HepG2 (cell line): ENCODE results near the gene CNPY1. TPM values are rescaled to one million over a fixed set of nuclear protein-coding genes. Genes with fewer than 3 reads are reported as not detected.

Experiments used
- ATAC-seq: fragments of 200-7000 bp; cut with Tn5 transposase; 3 replicates; pipeline ENCODE4 v1.9.1; 2020; ENCODE audit warnings: mild to moderate bottlenecking, moderate library complexity
- BruUV-seq: library from RNA; stranded (reverse); fragments of 400-500 nt; replicated peaks from 2 replicates; lab custom pipeline; 2021; lab: Mats Ljungman, UMichigan
- CTCF ChIA-PET: fragments of 300-600 bp; formaldehyde crosslinking; extraction: SDS; loops from one replicate; lab custom pipeline; 2021; ENCODE audit warnings: low total read pairs, inconsistent platforms, low intra/inter-chr PET ratio; lab: Yijun Ruan, JAX
- POLR2A ChIA-PET: fragments of 350-600 bp; sonication (Branson Sonifier 250); formaldehyde crosslinking; loops from one replicate; lab custom pipeline; 2020; ENCODE audit warnings: antibody characterized with exemption, inconsistent platforms; lab: Yijun Ruan, JAX
- DNase-seq: peaks from one replicate; pipeline ENCODE4 v3.0.0-alpha.2; 2015; ENCODE audit warnings: low spot score
- FAIRE-seq: peaks from 3 replicates; lab custom pipeline; 2011; peaks lifted over from hg19 to GRCh38; lab: Jason Lieb, UNC
- H2AFZ ChIP-seq: one replicate; pipeline ENCODE4 v1.6.1; 2011; ENCODE audit warnings: low read length, inconsistent platforms
- H3K27ac ChIP-seq: fragments of 300-600 bp; 3 replicates; pipeline ENCODE4 v1.8.0; 2011; ENCODE audit warnings: mixed run types, mild to moderate bottlenecking, mixed read lengths, low read length, inconsistent platforms; ENCODE audit not compliant: insufficient read depth; ENCODE audit errors: extremely low read length
- H3K27me3 ChIP-seq, 2 experiments: fragments of 200-600 bp in 1 of 2; 2 replicates in 1 of 2; 3 replicates in 1 of 2; pipeline versions ENCODE4 v1.6.0 to v1.8.0; 2011; ENCODE audit warnings: low read length in 2 of 2, mild to moderate bottlenecking in 2 of 2, moderate library complexity in 2 of 2, inconsistent platforms in 1 of 2; ENCODE audit not compliant: insufficient read depth in 2 of 2, control insufficient read depth in 1 of 2
- H3K36me3 ChIP-seq, 2 experiments: fragments of 200-600 bp in 1 of 2; replicated peaks in 1 of 2; 2 replicates in 1 of 2; 3 replicates in 1 of 2; pipeline versions ENCODE4 v1.5.1 to v1.8.0; 2011; ENCODE audit warnings: low read length in 2 of 2, inconsistent platforms in 1 of 2; ENCODE audit not compliant: insufficient read depth in 2 of 2, control insufficient read depth in 1 of 2
- H3K4me1 ChIP-seq: 2 replicates; pipeline ENCODE4 v1.5.1; 2012; ENCODE audit warnings: low read length, inconsistent platforms; ENCODE audit not compliant: insufficient read depth
- H3K4me2 ChIP-seq: 2 replicates; pipeline ENCODE4 v1.6.0; 2011; ENCODE audit warnings: low read depth, low read length, inconsistent platforms
- H3K4me3 ChIP-seq, 3 experiments: fragments of 200-600 bp in 1 of 3; sonication (generic), shearing (Covaris generic) in 1 of 3; replicated peaks in 1 of 3; 2 replicates each; pipeline ENCODE4 v1.5.1; 2011 to 2016; ENCODE audit warnings: low read length in 3 of 3, inconsistent platforms in 2 of 3, low read depth in 2 of 3, mild to moderate bottlenecking in 2 of 3, control low read depth in 1 of 3, mixed read lengths in 1 of 3; ENCODE audit not compliant: insufficient read depth in 1 of 3
- H3K79me2 ChIP-seq: one replicate; pipeline ENCODE4 v1.6.1; 2011; ENCODE audit warnings: low read length, inconsistent platforms; ENCODE audit not compliant: insufficient read depth
- H3K9ac ChIP-seq: 2 replicates; pipeline ENCODE4 v1.6.0; 2011; ENCODE audit warnings: mild to moderate bottlenecking, low read depth, low read length, inconsistent platforms; ENCODE audit not compliant: insufficient read depth
- H3K9me3 ChIP-seq: 2 replicates; pipeline ENCODE4 v1.5.1; 2012; ENCODE audit warnings: mild to moderate bottlenecking, low read length
- H4K20me1 ChIP-seq: 2 replicates; pipeline ENCODE4 v1.6.0; 2011; ENCODE audit warnings: inconsistent platforms, mild to moderate bottlenecking, low read length, moderate library complexity; ENCODE audit not compliant: insufficient read depth
- ATF7 ChIP-seq, 2 experiments: fragments of 450-650 bp in 1 of 2; sonication (generic) in 1 of 2; formaldehyde crosslinking in 1 of 2; IDR thresholded peaks; 2 replicates each; pipeline versions ENCODE4 v1.4.0 to v1.6.1; 2016 to 2020; ENCODE audit warnings: antibody characterized with exemption in 1 of 2, mild to moderate bottlenecking in 1 of 2, missing genetic modification reagents in 1 of 2
- EZH2 ChIP-seq: conservative IDR thresholded peaks from 2 replicates; pipeline ENCODE4 v1.6.1; 2012; ENCODE audit warnings: mild to moderate bottlenecking, low read depth, low read length, moderate library complexity
- HOXA5 ChIP-seq: sonication (generic); formaldehyde crosslinking; IDR thresholded peaks from 2 replicates; pipeline ENCODE4 v1.4.0; 2020; ENCODE audit warnings: missing genetic modification reagents
- HOXA9 ChIP-seq: sonication (generic); formaldehyde crosslinking; IDR thresholded peaks from 2 replicates; pipeline ENCODE4 v1.8.1; 2022; ENCODE audit warnings: missing genetic modification reagents, mild to moderate bottlenecking, moderate library complexity, borderline replicate concordance
- MED8 ChIP-seq: sonication (generic); formaldehyde crosslinking; IDR thresholded peaks from 2 replicates; pipeline ENCODE4 v1.8.1; 2023; ENCODE audit warnings: mild to moderate bottlenecking, missing genetic modification reagents; ENCODE audit not compliant: insufficient replicate concordance
- NFYC ChIP-seq: IDR thresholded peaks from 2 replicates; pipeline ENCODE4 v1.6.1; 2016; ENCODE audit warnings: missing genetic modification reagents, missing compliant biosample characterization
- ZFP36L2 ChIP-seq: sonication (generic); formaldehyde crosslinking; IDR thresholded peaks from 2 replicates; pipeline ENCODE4 v1.4.0; 2020; ENCODE audit warnings: missing genetic modification reagents
- ZNF224 ChIP-seq: sonication (generic); formaldehyde crosslinking; IDR thresholded peaks from 2 replicates; pipeline ENCODE4 v1.5.0; 2020; ENCODE audit warnings: mild to moderate bottlenecking, missing genetic modification reagents
- ZNF577 ChIP-seq: sonication (generic); formaldehyde crosslinking; IDR thresholded peaks from 2 replicates; pipeline ENCODE4 v1.4.0; 2020; ENCODE audit warnings: mild to moderate bottlenecking, low read depth, missing genetic modification reagents, borderline replicate concordance
- ZNF616 ChIP-seq: sonication (generic); formaldehyde crosslinking; IDR thresholded peaks from 2 replicates; pipeline ENCODE4 v1.5.0; 2020; ENCODE audit warnings: low read depth, mild to moderate bottlenecking, missing genetic modification reagents
- WGBS: methylation state at CpG from one replicate; pipeline ENCODE4 v1.1.6; 2017; ENCODE audit warnings: low lambda C conversion rate; 5-methylcytosine and 5-hydroxymethylcytosine counted together
- in situ Hi-C: cut with HindIII; loops from 2 replicates; pipeline ENCODE4 v1.10.0; 2017; ENCODE audit warnings: low pct_unique_long_range_greater_than_20kb; ENCODE audit not compliant: extremely low pct_ligation_motif_present
- intact Hi-C: fragments of 100-400 bp; cut with micrococcal nuclease; formaldehyde crosslinking; loops from one replicate; pipeline ENCODE4 v1.10.0; 2022; ENCODE audit not compliant: unreplicated experiment
- polyA plus RNA-seq, 8 experiments: library from polyadenylated mRNA; depleted of rRNA in 3 of 8; stranded (reverse) in 7 of 8; unstranded in 1 of 8; fragments of >200 nt; fragmentation: Illumina TruSeq in 4 of 8; extraction: Trizol in 4 of 8; gene quantifications; 2 replicates each; pipeline versions ENCODE4 v1.2.1 to v1.2.3, GENCODE V29; 2011 to 2016; ENCODE audit warnings: low read depth in 4 of 8, missing spikeins in 1 of 8, mixed read lengths in 1 of 8; ENCODE audit not compliant: insufficient read depth in 1 of 8
- total RNA-seq, 5 experiments: library from RNA; depleted of rRNA; stranded (reverse); fragments of >200 nt; fragmentation: Illumina TruSeq; extraction: Trizol; gene quantifications; 2 replicates each; pipeline ENCODE4 v1.2.3, GENCODE V29; 2016; ENCODE audit warnings: low read depth in 1 of 5
- TF ChIP-seq, protein P1 (sequence below): sonication (generic); formaldehyde crosslinking; IDR thresholded peaks from 2 replicates; pipeline ENCODE4 v1.4.0; 2020; ENCODE audit warnings: mild to moderate bottlenecking, missing genetic modification reagents
- TF ChIP-seq, protein P2 (sequence below): sonication (generic); formaldehyde crosslinking; IDR thresholded peaks from 2 replicates; pipeline ENCODE4 v1.5.0; 2020; ENCODE audit warnings: mild to moderate bottlenecking, missing genetic modification reagents, moderate library complexity
- TF ChIP-seq, protein P3 (sequence below): IDR thresholded peaks from 2 replicates; pipeline ENCODE4 v1.6.1; 2016; ENCODE audit warnings: low read depth
- TF ChIP-seq, protein P4 (sequence below): sonication (generic); formaldehyde crosslinking; IDR thresholded peaks from 2 replicates; pipeline ENCODE4 v1.8.1; 2023; ENCODE audit warnings: mild to moderate bottlenecking, missing genetic modification reagents
- TF ChIP-seq, protein P5 (sequence below): sonication (generic); formaldehyde crosslinking; IDR thresholded peaks from 2 replicates; pipeline ENCODE4; 2020; ENCODE audit warnings: missing genetic modification reagents, mild to moderate bottlenecking, borderline replicate concordance
- TF ChIP-seq, protein P6 (sequence below): sonication (generic); formaldehyde crosslinking; IDR thresholded peaks from 2 replicates; pipeline ENCODE4 v1.8.0; 2022; ENCODE audit warnings: mild to moderate bottlenecking, missing genetic modification reagents

CNPY1 gene
- total and polyA plus RNA-seq, 2 of the 13 experiments (the other 11 are each of a cell fraction or from before 2014, with no cell fraction given): not detected

DNA sequence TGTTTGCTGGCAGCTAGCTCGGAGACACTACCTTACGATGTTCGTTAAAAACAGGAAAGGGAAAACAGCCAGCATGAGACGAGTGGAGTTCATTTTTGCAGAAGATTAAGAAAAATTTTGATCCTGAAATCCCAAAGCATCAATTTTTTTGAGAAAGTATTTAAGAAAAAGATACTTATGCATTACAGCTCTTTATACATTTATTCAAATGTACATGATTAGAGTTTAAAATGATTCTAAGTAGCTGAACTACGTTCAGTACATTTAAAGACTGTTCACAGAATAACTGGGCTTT, 34.7 kb downstream of the CNPY1 start:
- WGBS: 14% methylated on average over 5 of the region's 5 CpGs
- Histone ChIP-seq H2AFZ (no peak overlapping the region), H3K79me2 (no peaks in the 10 kb centered on the region), H3K27ac (no peak overlapping the region), H4K20me1 (no peaks in the 10 kb centered on the region; the same call in 1 of the 2 replicates), H3K4me1 (0 out of 2 replicates have a peak, but pooled peaks cover 11% of the 10 kb centered on the region)
- ChIA-PET POLR2A (no interaction called here), CTCF (no interaction called here)
- BruUV-seq: no TSS peak
- in situ Hi-C loops: no loop called here
- FAIRE-seq: no peak
- TF ChIP-seq NFYC (CRISPR knock-in tag) (no peak), EZH2 (no peak), ZFP36L2 (CRISPR knock-in tag) (no peak), ZNF616 (CRISPR knock-in tag) (no peak), HOXA5 (CRISPR knock-in tag) (no peak), ZNF577 (CRISPR knock-in tag) (no peak), HOXA9 (no peak), ATF7 (IDR thresholded peaks at IDR 0.05) (no peak), ATF7 (CRISPR knock-in tag; IDR thresholded peaks at IDR 0.05) (no peak), MED8 (CRISPR knock-in tag) (no peak), ZNF224 (CRISPR knock-in tag) (no peak)
- TF ChIP-seq, protein P1, sequence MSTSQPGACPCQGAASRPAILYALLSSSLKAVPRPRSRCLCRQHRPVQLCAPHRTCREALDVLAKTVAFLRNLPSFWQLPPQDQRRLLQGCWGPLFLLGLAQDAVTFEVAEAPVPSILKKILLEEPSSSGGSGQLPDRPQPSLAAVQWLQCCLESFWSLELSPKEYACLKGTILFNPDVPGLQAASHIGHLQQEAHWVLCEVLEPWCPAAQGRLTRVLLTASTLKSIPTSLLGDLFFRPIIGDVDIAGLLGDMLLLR (CRISPR knock-in tag): no peak
- TF ChIP-seq, protein P2, sequence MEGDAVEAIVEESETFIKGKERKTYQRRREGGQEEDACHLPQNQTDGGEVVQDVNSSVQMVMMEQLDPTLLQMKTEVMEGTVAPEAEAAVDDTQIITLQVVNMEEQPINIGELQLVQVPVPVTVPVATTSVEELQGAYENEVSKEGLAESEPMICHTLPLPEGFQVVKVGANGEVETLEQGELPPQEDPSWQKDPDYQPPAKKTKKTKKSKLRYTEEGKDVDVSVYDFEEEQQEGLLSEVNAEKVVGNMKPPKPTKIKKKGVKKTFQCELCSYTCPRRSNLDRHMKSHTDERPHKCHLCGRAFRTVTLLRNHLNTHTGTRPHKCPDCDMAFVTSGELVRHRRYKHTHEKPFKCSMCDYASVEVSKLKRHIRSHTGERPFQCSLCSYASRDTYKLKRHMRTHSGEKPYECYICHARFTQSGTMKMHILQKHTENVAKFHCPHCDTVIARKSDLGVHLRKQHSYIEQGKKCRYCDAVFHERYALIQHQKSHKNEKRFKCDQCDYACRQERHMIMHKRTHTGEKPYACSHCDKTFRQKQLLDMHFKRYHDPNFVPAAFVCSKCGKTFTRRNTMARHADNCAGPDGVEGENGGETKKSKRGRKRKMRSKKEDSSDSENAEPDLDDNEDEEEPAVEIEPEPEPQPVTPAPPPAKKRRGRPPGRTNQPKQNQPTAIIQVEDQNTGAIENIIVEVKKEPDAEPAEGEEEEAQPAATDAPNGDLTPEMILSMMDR: no peak
- TF ChIP-seq, protein P3, sequence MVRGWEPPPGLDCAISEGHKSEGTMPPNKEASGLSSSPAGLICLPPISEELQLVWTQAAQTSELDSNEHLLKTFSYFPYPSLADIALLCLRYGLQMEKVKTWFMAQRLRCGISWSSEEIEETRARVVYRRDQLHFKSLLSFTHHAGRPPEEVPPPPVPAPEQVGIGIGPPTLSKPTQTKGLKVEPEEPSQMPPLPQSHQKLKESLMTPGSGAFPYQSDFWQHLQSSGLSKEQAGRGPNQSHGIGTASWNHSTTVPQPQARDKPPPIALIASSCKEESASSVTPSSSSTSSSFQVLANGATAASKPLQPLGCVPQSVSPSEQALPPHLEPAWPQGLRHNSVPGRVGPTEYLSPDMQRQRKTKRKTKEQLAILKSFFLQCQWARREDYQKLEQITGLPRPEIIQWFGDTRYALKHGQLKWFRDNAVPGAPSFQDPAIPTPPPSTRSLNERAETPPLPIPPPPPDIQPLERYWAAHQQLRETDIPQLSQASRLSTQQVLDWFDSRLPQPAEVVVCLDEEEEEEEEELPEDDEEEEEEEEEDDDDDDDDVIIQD (CRISPR knock-in tag): no peak
- TF ChIP-seq, protein P4, sequence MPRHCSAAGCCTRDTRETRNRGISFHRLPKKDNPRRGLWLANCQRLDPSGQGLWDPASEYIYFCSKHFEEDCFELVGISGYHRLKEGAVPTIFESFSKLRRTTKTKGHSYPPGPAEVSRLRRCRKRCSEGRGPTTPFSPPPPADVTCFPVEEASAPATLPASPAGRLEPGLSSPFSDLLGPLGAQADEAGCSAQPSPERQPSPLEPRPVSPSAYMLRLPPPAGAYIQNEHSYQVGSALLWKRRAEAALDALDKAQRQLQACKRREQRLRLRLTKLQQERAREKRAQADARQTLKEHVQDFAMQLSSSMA: no peak
- TF ChIP-seq, protein P5, sequence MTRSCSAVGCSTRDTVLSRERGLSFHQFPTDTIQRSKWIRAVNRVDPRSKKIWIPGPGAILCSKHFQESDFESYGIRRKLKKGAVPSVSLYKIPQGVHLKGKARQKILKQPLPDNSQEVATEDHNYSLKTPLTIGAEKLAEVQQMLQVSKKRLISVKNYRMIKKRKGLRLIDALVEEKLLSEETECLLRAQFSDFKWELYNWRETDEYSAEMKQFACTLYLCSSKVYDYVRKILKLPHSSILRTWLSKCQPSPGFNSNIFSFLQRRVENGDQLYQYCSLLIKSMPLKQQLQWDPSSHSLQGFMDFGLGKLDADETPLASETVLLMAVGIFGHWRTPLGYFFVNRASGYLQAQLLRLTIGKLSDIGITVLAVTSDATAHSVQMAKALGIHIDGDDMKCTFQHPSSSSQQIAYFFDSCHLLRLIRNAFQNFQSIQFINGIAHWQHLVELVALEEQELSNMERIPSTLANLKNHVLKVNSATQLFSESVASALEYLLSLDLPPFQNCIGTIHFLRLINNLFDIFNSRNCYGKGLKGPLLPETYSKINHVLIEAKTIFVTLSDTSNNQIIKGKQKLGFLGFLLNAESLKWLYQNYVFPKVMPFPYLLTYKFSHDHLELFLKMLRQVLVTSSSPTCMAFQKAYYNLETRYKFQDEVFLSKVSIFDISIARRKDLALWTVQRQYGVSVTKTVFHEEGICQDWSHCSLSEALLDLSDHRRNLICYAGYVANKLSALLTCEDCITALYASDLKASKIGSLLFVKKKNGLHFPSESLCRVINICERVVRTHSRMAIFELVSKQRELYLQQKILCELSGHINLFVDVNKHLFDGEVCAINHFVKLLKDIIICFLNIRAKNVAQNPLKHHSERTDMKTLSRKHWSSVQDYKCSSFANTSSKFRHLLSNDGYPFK (CRISPR knock-in tag): no peak
- TF ChIP-seq, protein P6, sequence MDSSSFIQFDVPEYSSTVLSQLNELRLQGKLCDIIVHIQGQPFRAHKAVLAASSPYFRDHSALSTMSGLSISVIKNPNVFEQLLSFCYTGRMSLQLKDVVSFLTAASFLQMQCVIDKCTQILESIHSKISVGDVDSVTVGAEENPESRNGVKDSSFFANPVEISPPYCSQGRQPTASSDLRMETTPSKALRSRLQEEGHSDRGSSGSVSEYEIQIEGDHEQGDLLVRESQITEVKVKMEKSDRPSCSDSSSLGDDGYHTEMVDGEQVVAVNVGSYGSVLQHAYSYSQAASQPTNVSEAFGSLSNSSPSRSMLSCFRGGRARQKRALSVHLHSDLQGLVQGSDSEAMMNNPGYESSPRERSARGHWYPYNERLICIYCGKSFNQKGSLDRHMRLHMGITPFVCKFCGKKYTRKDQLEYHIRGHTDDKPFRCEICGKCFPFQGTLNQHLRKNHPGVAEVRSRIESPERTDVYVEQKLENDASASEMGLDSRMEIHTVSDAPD (CRISPR knock-in tag): no peak
- TF ChIP-seq, all 625 proteins: peak for 0
- no peaks in the 10 kb centered on the region for H3K36me3 ChIP-seq
- H3K4me2 ChIP-seq: no peak overlapping the region
- H3K27me3 ChIP-seq: peaks cover 6 to 90% of the 10 kb centered on the region in 2 experiments
- DNase-seq (no peak), ATAC-seq (no peak)
- no peaks in the 10 kb centered on the region for H3K9me3 ChIP-seq
- intact Hi-C loops: no loop called here
- no peak overlapping the region for H3K9ac ChIP-seq
- H3K4me3 ChIP-seq: no peak overlapping the region
